ENCODE measurements around the gene RDH16.

RDH16 gene

DNA sequence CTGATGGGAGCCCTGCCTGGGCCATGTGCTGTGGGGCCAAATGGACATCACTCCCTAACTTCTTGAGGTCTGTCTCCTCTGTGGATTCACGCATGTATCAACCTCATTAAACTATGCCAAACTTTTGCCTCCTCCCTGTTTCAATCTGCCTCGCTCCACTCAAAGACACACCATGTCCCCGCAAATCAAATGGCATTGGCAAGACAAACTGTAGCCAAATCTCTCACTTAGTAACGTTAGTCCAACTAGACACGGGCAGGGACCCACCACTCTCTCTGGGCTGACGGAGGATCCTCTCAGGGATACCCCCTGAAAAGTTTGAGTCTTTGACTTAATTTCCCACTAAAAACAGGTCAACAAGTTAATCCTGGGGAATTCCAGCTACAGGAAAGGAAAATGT lies 40.9 kb upstream of the RDH16 start:
- Histone ChIP-seq H3K4me1 (ENCODE audit: control insufficient read depth in 2 of 2, insufficient read depth in 2 of 2, low read length in 2 of 2) (peaks cover 0 to 5% of the 10 kb centered on the region in 2 donors), H3K9me3 (ENCODE audit: control insufficient read depth in 2 of 2, low read length in 2 of 2) (no peaks in the 10 kb centered on the region), H3K27ac (ENCODE audit: low read depth in 2 of 2, low read length in 2 of 2) (no peak overlapping the region), H3K36me3 (ENCODE audit: control insufficient read depth in 2 of 2, insufficient read depth in 2 of 2, low read length in 2 of 2) (peaks cover 16 to 29% of the 10 kb centered on the region in 2 donors), H3K9ac (ENCODE audit: low read depth in 1 of 2, low read length in 2 of 2) (no peak overlapping the region), H3K27me3 (ENCODE audit: control insufficient read depth in 2 of 2, insufficient read depth in 2 of 2, low read length in 2 of 2) (no peaks in the 10 kb centered on the region), H3K4me3 (ENCODE audit: low read length in 2 of 2) (no peak overlapping the region)

DNA sequence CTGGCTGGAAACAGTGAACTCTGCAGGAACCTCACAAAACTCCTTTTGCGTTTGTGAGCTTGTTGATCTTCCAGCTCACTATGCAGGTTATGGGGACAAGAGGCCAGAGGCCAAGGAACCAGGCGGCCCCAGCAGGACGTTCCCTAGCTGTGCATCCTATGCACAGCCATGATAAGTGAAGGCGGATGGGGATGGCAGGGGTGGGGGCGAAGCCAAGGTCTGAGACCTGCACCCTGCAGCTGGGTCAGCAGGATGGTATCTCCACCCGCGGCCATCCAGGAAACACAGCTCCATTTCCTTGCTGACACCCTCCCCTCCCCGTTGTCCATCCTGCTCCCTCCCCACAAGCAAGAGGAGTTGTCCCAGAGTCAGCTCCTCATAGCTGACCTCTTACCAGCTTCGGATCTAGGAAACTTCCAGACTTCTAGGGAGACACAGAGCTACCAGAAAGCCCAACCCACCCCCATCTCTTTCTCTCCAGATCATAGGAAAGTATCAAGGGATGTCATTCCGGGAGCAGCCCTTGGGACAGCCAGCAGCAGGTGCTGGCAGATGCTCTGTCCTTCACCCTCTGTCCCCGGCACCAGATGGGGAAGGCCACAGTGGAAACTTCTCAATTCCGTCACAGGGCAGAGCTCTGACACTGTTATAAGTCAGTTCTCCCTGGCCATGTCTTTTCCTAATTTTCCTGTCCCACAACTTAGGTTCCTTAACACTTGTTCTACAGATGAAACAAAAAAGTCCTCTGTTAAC lies 39.6 kb upstream of the RDH16 start:
- Histone ChIP-seq H3K27me3 (ENCODE audit: control insufficient read depth in 2 of 2, insufficient read depth in 2 of 2, low read length in 2 of 2) (no peaks in the 10 kb centered on the region), H3K4me3 (ENCODE audit: low read length in 2 of 2) (no peak overlapping the region), H3K27ac (ENCODE audit: low read depth in 2 of 2, low read length in 2 of 2) (no peak overlapping the region), H3K36me3 (ENCODE audit: control insufficient read depth in 2 of 2, insufficient read depth in 2 of 2, low read length in 2 of 2) (peaks cover 8 to 17% of the 10 kb centered on the region in 2 donors), H3K9me3 (ENCODE audit: control insufficient read depth in 2 of 2, low read length in 2 of 2) (no peaks in the 10 kb centered on the region), H3K9ac (ENCODE audit: low read depth in 1 of 2, low read length in 2 of 2) (no peak overlapping the region), H3K4me1 (ENCODE audit: control insufficient read depth in 2 of 2, insufficient read depth in 2 of 2, low read length in 2 of 2) (peaks cover 0 to 5% of the 10 kb centered on the region in 2 donors)

DNA sequence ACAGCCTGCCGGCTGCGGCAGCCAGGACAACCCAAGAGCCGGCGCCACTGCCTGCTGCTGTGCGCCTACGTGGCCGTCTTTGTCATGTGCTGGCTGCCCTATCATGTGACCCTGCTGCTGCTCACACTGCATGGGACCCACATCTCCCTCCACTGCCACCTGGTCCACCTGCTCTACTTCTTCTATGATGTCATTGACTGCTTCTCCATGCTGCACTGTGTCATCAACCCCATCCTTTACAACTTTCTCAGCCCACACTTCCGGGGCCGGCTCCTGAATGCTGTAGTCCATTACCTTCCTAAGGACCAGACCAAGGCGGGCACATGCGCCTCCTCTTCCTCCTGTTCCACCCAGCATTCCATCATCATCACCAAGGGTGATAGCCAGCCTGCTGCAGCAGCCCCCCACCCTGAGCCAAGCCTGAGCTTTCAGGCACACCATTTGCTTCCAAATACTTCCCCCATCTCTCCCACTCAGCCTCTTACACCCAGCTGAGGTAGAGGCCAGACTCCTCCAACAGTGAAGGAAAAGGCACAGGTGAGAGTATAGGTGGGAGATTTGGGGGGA lies 38.6 kb upstream of the RDH16 start:
- H3K27ac ChIP-seq (ENCODE audit: low read depth in 2 of 2, low read length in 2 of 2) = no peak overlapping the region
- H3K4me1 ChIP-seq (ENCODE audit: control insufficient read depth in 2 of 2, insufficient read depth in 2 of 2, low read length in 2 of 2) = peaks cover 1 to 6% of the 10 kb centered on the region in 2 donors
- H3K9ac ChIP-seq (ENCODE audit: low read depth in 1 of 2, low read length in 2 of 2) = no peak overlapping the region
- H3K36me3 ChIP-seq (ENCODE audit: control insufficient read depth in 2 of 2, insufficient read depth in 2 of 2, low read length in 2 of 2) = peaks cover 8 to 14% of the 10 kb centered on the region in 2 donors
- no peaks in the 10 kb centered on the region for H3K9me3 ChIP-seq (ENCODE audit: control insufficient read depth in 2 of 2, low read length in 2 of 2)
- H3K27me3 ChIP-seq (ENCODE audit: control insufficient read depth in 2 of 2, insufficient read depth in 2 of 2, low read length in 2 of 2) = no peaks in the 10 kb centered on the region
- H3K4me3 ChIP-seq (ENCODE audit: low read length in 2 of 2) = no peak overlapping the region

DNA sequence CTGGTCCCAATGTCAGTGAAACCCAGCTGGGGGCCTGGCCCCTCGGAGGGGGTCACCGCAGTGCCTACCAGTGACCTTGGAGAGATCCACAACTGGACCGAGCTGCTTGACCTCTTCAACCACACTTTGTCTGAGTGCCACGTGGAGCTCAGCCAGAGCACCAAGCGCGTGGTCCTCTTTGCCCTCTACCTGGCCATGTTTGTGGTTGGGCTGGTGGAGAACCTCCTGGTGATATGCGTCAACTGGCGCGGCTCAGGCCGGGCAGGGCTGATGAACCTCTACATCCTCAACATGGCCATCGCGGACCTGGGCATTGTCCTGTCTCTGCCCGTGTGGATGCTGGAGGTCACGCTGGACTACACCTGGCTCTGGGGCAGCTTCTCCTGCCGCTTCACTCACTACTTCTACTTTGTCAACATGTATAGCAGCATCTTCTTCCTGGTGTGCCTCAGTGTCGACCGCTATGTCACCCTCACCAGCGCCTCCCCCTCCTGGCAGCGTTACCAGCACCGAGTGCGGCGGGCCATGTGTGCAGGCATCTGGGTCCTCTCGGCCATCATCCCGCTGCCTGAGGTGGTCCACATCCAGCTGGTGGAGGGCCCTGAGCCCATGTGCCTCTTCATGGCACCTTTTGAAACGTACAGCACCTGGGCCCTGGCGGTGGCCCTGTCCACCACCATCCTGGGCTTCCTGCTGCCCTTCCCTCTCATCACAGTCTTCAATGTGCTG lies 38.0 kb upstream of the RDH16 start:
- peaks cover 3 to 14% of the 10 kb centered on the region in 2 donors for H3K36me3 ChIP-seq (ENCODE audit: control insufficient read depth in 2 of 2, insufficient read depth in 2 of 2, low read length in 2 of 2)
- H3K4me1 ChIP-seq (ENCODE audit: control insufficient read depth in 2 of 2, insufficient read depth in 2 of 2, low read length in 2 of 2) = peaks cover 5 to 9% of the 10 kb centered on the region in 2 donors
- H3K27me3 ChIP-seq (ENCODE audit: control insufficient read depth in 2 of 2, insufficient read depth in 2 of 2, low read length in 2 of 2) = no peaks in the 10 kb centered on the region
- no peak overlapping the region for H3K27ac ChIP-seq (ENCODE audit: low read depth in 2 of 2, low read length in 2 of 2)
- H3K9ac ChIP-seq (ENCODE audit: low read depth in 1 of 2, low read length in 2 of 2) = no peak overlapping the region
- H3K9me3 ChIP-seq (ENCODE audit: control insufficient read depth in 2 of 2, low read length in 2 of 2) = no peaks in the 10 kb centered on the region
- H3K4me3 ChIP-seq (ENCODE audit: low read length in 2 of 2) = no peak overlapping the region

DNA sequence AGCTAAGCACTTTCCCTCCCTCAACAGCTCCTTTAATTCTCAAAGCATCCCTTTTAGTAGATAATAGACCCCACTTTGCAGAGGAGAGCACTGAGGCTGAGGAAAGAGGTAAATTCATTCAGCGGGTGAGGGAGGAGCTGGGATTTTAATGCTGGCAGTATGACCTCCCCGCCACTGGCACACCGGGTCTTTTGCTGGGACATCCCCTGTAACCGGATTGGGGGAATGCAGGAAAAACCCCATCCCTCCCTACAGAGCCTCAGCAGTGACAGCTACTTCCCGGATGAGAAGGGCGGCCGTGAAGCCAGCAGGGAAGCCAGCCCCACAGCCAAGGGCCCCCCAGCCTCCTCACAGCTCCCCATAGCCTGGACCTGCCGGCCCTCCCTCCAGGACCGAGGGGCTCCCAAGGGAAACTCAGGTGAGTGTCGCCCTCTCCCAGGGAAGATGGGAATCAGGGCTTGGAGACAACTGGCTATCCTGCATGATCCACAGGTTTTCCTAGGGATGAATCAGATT lies 36.9 kb upstream of the RDH16 start:
- Histone ChIP-seq H3K4me1 (ENCODE audit: control insufficient read depth in 2 of 2, insufficient read depth in 2 of 2, low read length in 2 of 2) (peaks cover 5 to 9% of the 10 kb centered on the region in 2 donors), H3K36me3 (ENCODE audit: control insufficient read depth in 2 of 2, insufficient read depth in 2 of 2, low read length in 2 of 2) (peaks cover 0 to 10% of the 10 kb centered on the region in 2 donors), H3K4me3 (ENCODE audit: low read length in 2 of 2) (no peak overlapping the region), H3K9ac (ENCODE audit: low read depth in 1 of 2, low read length in 2 of 2) (no peak overlapping the region), H3K27me3 (ENCODE audit: control insufficient read depth in 2 of 2, insufficient read depth in 2 of 2, low read length in 2 of 2) (no peaks in the 10 kb centered on the region), H3K9me3 (ENCODE audit: control insufficient read depth in 2 of 2, low read length in 2 of 2) (no peaks in the 10 kb centered on the region), H3K27ac (ENCODE audit: low read depth in 2 of 2, low read length in 2 of 2) (no peak overlapping the region)

DNA sequence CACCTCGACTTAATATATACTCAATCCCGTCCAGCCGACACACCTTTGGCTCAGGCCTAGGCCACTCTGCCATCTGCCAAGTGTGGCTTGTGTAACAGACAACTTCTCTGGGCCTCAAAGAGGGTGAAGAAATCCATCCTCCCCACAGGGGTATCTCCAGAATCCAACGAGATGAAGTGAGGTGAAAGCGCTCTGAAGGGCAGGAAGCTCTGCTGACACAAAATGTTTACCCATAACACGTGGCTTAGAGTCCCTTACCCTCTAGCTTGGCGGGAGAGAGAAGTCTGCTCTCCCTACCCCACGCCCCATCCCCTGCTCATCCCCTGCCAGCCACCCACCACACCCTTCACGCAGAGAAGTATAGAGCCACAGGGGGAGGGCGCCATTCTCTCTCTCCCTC lies 35.9 kb upstream of the RDH16 start:
- H3K27me3 ChIP-seq (ENCODE audit: control insufficient read depth in 2 of 2, insufficient read depth in 2 of 2, low read length in 2 of 2) = no peaks in the 10 kb centered on the region
- peaks cover 5 to 9% of the 10 kb centered on the region in 2 donors for H3K4me1 ChIP-seq (ENCODE audit: control insufficient read depth in 2 of 2, insufficient read depth in 2 of 2, low read length in 2 of 2)
- H3K36me3 ChIP-seq (ENCODE audit: control insufficient read depth in 2 of 2, insufficient read depth in 2 of 2, low read length in 2 of 2) = peaks cover 0 to 8% of the 10 kb centered on the region in 2 donors
- H3K4me3 ChIP-seq (ENCODE audit: low read length in 2 of 2) = no peak overlapping the region
- no peak overlapping the region for H3K27ac ChIP-seq (ENCODE audit: low read depth in 2 of 2, low read length in 2 of 2)
- H3K9me3 ChIP-seq (ENCODE audit: control insufficient read depth in 2 of 2, low read length in 2 of 2) = no peaks in the 10 kb centered on the region
- no peak overlapping the region for H3K9ac ChIP-seq (ENCODE audit: low read depth in 1 of 2, low read length in 2 of 2)

DNA sequence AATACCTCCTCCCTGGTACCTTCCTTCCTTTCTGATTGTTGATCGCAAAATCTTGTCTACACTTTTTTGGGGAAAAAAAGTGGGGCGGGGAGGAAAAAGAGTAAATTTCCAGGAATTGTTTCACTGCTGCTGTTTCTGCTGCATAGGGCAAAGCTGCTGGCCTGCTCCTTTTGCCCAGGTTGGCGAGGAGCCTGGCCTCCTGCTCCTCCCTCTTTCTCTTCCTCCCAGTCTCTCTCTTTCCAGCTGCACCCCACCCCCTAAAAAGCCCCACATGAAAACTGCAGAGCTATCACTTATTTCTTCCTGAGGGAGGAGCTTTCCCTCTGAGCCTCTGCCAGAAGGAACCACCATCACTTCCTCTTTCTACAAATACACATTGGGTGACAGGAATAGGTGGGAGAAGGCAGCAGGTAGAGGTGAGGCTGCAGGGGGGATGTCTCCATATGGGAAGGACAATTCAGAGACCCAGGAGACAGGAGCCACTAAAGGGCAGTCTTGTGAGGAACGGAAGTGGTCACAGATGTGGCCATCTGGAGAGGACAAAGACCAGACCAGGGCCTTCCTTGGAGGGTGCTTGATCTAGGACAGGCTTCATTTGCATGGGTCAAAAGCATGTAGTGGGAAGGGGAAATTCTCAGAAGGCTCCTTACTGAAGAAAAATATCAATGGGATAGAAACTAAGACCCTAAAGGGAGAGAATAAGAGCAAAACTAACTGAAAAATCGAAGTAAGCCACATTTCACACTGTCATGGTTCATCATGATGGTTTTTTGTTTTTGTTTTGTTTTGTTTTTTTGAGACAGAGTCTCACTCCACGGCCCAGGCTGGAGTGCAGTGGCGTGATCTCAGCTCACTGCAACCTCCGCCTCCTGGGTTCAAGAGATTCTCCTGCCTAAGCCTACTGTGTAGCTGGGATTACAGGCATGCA lies 34.2 kb upstream of the RDH16 start:
- Histone ChIP-seq H3K9me3 (ENCODE audit: control insufficient read depth in 2 of 2, low read length in 2 of 2) (no peaks in the 10 kb centered on the region), H3K27me3 (ENCODE audit: control insufficient read depth in 2 of 2, insufficient read depth in 2 of 2, low read length in 2 of 2) (no peaks in the 10 kb centered on the region), H3K4me1 (ENCODE audit: control insufficient read depth in 2 of 2, insufficient read depth in 2 of 2, low read length in 2 of 2) (peaks cover 5 to 9% of the 10 kb centered on the region in 2 donors), H3K9ac (ENCODE audit: low read depth in 1 of 2, low read length in 2 of 2) (no peak overlapping the region), H3K27ac (ENCODE audit: low read depth in 2 of 2, low read length in 2 of 2) (peak overlapping the region in 1 of 2 donors; percentile 13), H3K36me3 (ENCODE audit: control insufficient read depth in 2 of 2, insufficient read depth in 2 of 2, low read length in 2 of 2) (peaks cover 0 to 6% of the 10 kb centered on the region in 2 donors), H3K4me3 (ENCODE audit: low read length in 2 of 2) (no peak overlapping the region)

DNA sequence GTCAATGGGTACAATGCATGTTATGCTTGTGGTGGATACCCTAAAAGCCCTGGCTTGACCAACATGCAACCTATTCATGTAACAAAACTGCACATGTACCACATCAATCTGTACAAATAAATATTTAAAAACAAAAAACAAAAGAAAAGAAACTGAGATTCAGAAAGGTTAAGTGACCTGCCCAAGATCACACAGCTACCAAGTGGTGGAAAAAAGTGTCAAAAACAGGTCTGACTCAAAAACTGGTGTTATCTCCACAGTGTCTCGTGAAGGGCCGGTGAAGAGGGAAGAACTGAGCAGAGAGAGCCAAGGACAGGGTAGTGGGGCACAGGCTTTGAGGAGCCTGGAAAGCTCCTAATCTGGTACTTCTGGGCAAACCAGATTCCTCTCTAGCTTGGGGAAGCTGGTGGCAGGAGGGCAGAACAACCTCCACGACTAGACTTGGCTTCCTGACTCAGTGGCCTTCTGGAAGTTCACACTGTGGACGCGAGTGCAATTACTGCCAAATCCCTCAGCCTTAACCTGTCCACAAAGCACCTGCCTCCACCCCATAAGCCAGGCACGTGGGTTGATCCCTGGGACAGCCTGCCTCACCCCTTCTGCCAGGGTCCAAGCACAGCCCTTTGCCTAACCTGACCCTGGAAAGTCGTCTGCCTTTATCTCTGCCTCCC lies 33.4 kb upstream of the RDH16 start:
- Histone ChIP-seq H3K36me3 (ENCODE audit: control insufficient read depth in 2 of 2, insufficient read depth in 2 of 2, low read length in 2 of 2) (peaks cover 0 to 6% of the 10 kb centered on the region in 2 donors), H3K27ac (ENCODE audit: low read depth in 2 of 2, low read length in 2 of 2) (peak overlapping the region in 1 of 2 donors; percentile 11), H3K9me3 (ENCODE audit: control insufficient read depth in 2 of 2, low read length in 2 of 2) (no peaks in the 10 kb centered on the region), H3K4me1 (ENCODE audit: control insufficient read depth in 2 of 2, insufficient read depth in 2 of 2, low read length in 2 of 2) (peaks cover 5 to 9% of the 10 kb centered on the region in 2 donors), H3K4me3 (ENCODE audit: low read length in 2 of 2) (no peak overlapping the region), H3K9ac (ENCODE audit: low read depth in 1 of 2, low read length in 2 of 2) (no peak overlapping the region), H3K27me3 (ENCODE audit: control insufficient read depth in 2 of 2, insufficient read depth in 2 of 2, low read length in 2 of 2) (no peaks in the 10 kb centered on the region)

DNA sequence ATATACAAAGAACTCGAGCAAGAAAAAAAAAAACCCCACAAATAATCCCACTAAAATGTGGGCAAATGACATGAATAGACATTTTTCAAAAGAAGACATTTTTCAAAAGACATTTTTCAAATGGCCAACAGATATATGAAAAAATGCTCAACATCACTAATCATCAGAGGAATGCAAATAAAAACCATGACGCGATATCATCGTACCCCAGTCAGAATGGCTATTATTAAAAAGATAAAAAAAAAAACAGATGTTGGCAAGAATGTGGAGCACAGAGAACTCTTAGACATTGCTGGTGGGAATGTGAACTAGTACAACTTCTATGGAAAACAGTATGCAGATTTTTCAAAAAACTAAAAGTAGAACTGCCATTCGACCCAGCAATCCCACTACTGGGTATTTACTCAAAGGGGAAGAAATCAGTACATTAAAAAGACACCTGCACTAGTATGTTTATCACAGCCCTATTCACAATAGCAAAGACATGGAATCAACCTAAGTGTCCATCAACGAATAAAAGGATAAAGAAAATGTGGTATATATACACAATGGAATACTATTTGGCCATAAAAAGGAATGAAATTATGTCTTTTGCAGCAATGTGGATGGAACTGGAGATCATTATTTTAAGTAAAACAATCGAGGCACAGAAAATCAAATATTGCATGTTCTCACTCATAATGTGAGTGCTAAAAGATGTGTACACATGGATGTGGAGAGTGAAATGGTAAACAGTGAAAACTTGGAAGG lies 32.6 kb upstream of the RDH16 start:
- Histone ChIP-seq H3K27ac (ENCODE audit: low read depth in 2 of 2, low read length in 2 of 2) (no peak overlapping the region), H3K36me3 (ENCODE audit: control insufficient read depth in 2 of 2, insufficient read depth in 2 of 2, low read length in 2 of 2) (no peaks in the 10 kb centered on the region), H3K27me3 (ENCODE audit: control insufficient read depth in 2 of 2, insufficient read depth in 2 of 2, low read length in 2 of 2) (no peaks in the 10 kb centered on the region), H3K9me3 (ENCODE audit: control insufficient read depth in 2 of 2, low read length in 2 of 2) (no peaks in the 10 kb centered on the region), H3K4me3 (ENCODE audit: low read length in 2 of 2) (no peak overlapping the region), H3K9ac (ENCODE audit: low read depth in 1 of 2, low read length in 2 of 2) (no peak overlapping the region), H3K4me1 (ENCODE audit: control insufficient read depth in 2 of 2, insufficient read depth in 2 of 2, low read length in 2 of 2) (peaks cover 5 to 9% of the 10 kb centered on the region in 2 donors)

Measured in mucosa of rectum (tissue), 2 donors.